Hepatocyte (in vitro differentiated cells): ENCODE measurements around the gene TECPR1. TPM values are rescaled to one million over a fixed set of nuclear protein-coding genes. Genes with fewer than 3 reads are reported as not detected.

ENCODE experiments used
- DNase-seq: peaks from one replicate; pipeline ENCODE4 v3.0.0-alpha.2; 2016; ENCODE audit warnings: low spot score
- H2AFZ ChIP-seq: fragments of 200-600 bp; sonication (generic); 2 replicates; pipeline ENCODE4 v1.6.0; 2016; ENCODE audit warnings: antibody characterized with exemption, mild to moderate bottlenecking
- H3K27ac ChIP-seq: fragments of 200-600 bp; sonication (generic); 2 replicates; pipeline ENCODE4 v1.5.1; 2016; ENCODE audit warnings: mild to moderate bottlenecking
- H3K27me3 ChIP-seq: fragments of 200-600 bp; sonication (generic); 2 replicates; pipeline ENCODE4 v1.6.1; 2016
- H3K36me3 ChIP-seq: fragments of 200-600 bp; sonication (generic); replicated peaks from 2 replicates; pipeline ENCODE4 v1.5.1; 2016; ENCODE audit warnings: low read depth; ENCODE audit not compliant: insufficient read depth
- H3K4me1 ChIP-seq: fragments of 200-600 bp; sonication (generic); 2 replicates; pipeline ENCODE4 v1.5.1; 2016; ENCODE audit warnings: mild to moderate bottlenecking, moderate library complexity; ENCODE audit not compliant: insufficient read depth
- H3K4me2 ChIP-seq: fragments of 200-600 bp; sonication (generic); 2 replicates; pipeline ENCODE4 v1.6.0; 2016
- H3K4me3 ChIP-seq: fragments of 200-600 bp; sonication (generic); 2 replicates; pipeline ENCODE4 v1.5.1; 2016; ENCODE audit warnings: mild to moderate bottlenecking
- H3K79me2 ChIP-seq: fragments of 200-600 bp; sonication (generic); 2 replicates; pipeline ENCODE4 v1.6.0; 2017; ENCODE audit warnings: mild to moderate bottlenecking
- H3K9me2 ChIP-seq: fragments of 200-600 bp; sonication (generic); replicated peaks from 2 replicates; pipeline ENCODE4 v1.6.0; 2017; ENCODE audit warnings: mild to moderate bottlenecking; ENCODE audit not compliant: insufficient read depth
- H3K9me3 ChIP-seq: fragments of 200-600 bp; sonication (generic); 2 replicates; pipeline ENCODE4 v1.5.1; 2016; ENCODE audit warnings: low read depth, mild to moderate bottlenecking
- H4K20me1 ChIP-seq: fragments of 200-600 bp; sonication (generic); 2 replicates; pipeline ENCODE4 v1.6.0; 2016; ENCODE audit warnings: mild to moderate bottlenecking; ENCODE audit not compliant: insufficient read depth, poor library complexity, severe bottlenecking
- CTCF ChIP-seq: fragments of 200-600 bp; sonication (generic); IDR thresholded peaks from 2 replicates; pipeline ENCODE4 v1.5.1; 2016; ENCODE audit warnings: antibody characterized with exemption, mild to moderate bottlenecking; ENCODE audit not compliant: poor library complexity
- EZH2 ChIP-seq: fragments of 200-600 bp; sonication (generic); IDR thresholded peaks from 2 replicates; pipeline ENCODE4 v1.6.1; 2016; ENCODE audit warnings: antibody characterized with exemption, mild to moderate bottlenecking, borderline replicate concordance
- EZH2phosphoT487 ChIP-seq: fragments of 200-600 bp; sonication (generic); IDR thresholded peaks from one replicate; pipeline ENCODE4 v1.6.1; 2018; ENCODE audit warnings: antibody characterized with exemption, mild to moderate bottlenecking, low read depth, moderate library complexity; ENCODE audit not compliant: unreplicated experiment, severe bottlenecking
- WGBS: methylation state at CpG from one replicate; pipeline ENCODE4 v1.1.6; 2016; ENCODE audit warnings: low lambda C conversion rate; ENCODE audit errors: missing lambda C conversion rate; 5-methylcytosine and 5-hydroxymethylcytosine counted together
- polyA plus RNA-seq: library from polyadenylated mRNA; unstranded; fragments of >200 nt; fragmentation: Nextera tagmentation; extraction: Ambion mirVana; gene quantifications from 2 replicates; pipeline ENCODE4 v1.2.1, GENCODE V29; 2016
- total RNA-seq: library from RNA; depleted of rRNA; stranded (reverse); fragments of >200 nt; gene quantifications from 2 replicates; pipeline ENCODE4 v1.2.3, GENCODE V29; 2014

TECPR1 gene
- total and polyA plus RNA-seq, 2 experiments from 2014 or later = 9.8 to 10.7 TPM

GRCh38 chr7:98223898-98224700, 27.9 kb downstream of the TECPR1 start:
- no peaks in the 10 kb centered on the region for H4K20me1 ChIP-seq
- no peaks in the 10 kb centered on the region for H3K27me3 ChIP-seq
- no peaks in the 10 kb centered on the region for H3K4me1 ChIP-seq
- no peaks in the 10 kb centered on the region for H3K36me3 ChIP-seq
- peak; percentile 3 for DNase-seq
- H3K79me2 ChIP-seq = no peaks in the 10 kb centered on the region
- no peak overlapping the region for H3K4me2 ChIP-seq
- no peak overlapping the region for H2AFZ ChIP-seq
- no peak for TF ChIP-seq EZH2phosphoT487
- TF ChIP-seq EZH2 = no peak
- no peak for TF ChIP-seq CTCF
- H3K9me2 ChIP-seq = no peaks in the 10 kb centered on the region
- no peak overlapping the region for H3K4me3 ChIP-seq
- 92% methylated on average over 17 of the region's 21 CpGs for WGBS
- no peaks in the 10 kb centered on the region for H3K9me3 ChIP-seq
- H3K27ac ChIP-seq = no peak overlapping the region

- H3K79me2 ChIP-seq = no peaks in the 10 kb centered on the region
- WGBS = 83% methylated on average over 15 of the region's 15 CpGs
- H3K4me1 ChIP-seq = no peaks in the 10 kb centered on the region
- H3K36me3 ChIP-seq = no peaks in the 10 kb centered on the region
- H3K27ac ChIP-seq = no peak overlapping the region
- no peaks in the 10 kb centered on the region for H3K9me2 ChIP-seq
- no peak for DNase-seq
- no peaks in the 10 kb centered on the region for H3K27me3 ChIP-seq
- no peak overlapping the region for H3K4me3 ChIP-seq
- H4K20me1 ChIP-seq = no peaks in the 10 kb centered on the region
- H3K9me3 ChIP-seq = no peaks in the 10 kb centered on the region
- H3K4me2 ChIP-seq = no peak overlapping the region
- no peak overlapping the region for H2AFZ ChIP-seq
- TF ChIP-seq CTCF = no peak
- TF ChIP-seq EZH2phosphoT487 = no peak
- no peak for TF ChIP-seq EZH2
Measured at GRCh38 chr7:98223351-98223897, 28.6 kb downstream of the TECPR1 start.

GRCh38 chr7:98222533-98223195, 29.4 kb downstream of the TECPR1 start:
- H3K4me2 ChIP-seq = no peak overlapping the region
- no peaks in the 10 kb centered on the region for H3K9me3 ChIP-seq
- H4K20me1 ChIP-seq = no peaks in the 10 kb centered on the region
- H3K27me3 ChIP-seq = no peaks in the 10 kb centered on the region
- peak; percentile 4 for DNase-seq
- no peaks in the 10 kb centered on the region for H3K9me2 ChIP-seq
- no peak for TF ChIP-seq EZH2
- no peak for TF ChIP-seq CTCF
- no peak for TF ChIP-seq EZH2phosphoT487
- no peaks in the 10 kb centered on the region for H3K4me1 ChIP-seq
- H3K79me2 ChIP-seq = no peaks in the 10 kb centered on the region
- H3K27ac ChIP-seq = no peak overlapping the region
- WGBS = 96% methylated on average over 29 of the region's 30 CpGs
- no peak overlapping the region for H2AFZ ChIP-seq
- no peaks in the 10 kb centered on the region for H3K36me3 ChIP-seq
- H3K4me3 ChIP-seq = no peak overlapping the region
